ENCODE measurements around the gene DCBLD2.

DCBLD2 gene

DNA sequence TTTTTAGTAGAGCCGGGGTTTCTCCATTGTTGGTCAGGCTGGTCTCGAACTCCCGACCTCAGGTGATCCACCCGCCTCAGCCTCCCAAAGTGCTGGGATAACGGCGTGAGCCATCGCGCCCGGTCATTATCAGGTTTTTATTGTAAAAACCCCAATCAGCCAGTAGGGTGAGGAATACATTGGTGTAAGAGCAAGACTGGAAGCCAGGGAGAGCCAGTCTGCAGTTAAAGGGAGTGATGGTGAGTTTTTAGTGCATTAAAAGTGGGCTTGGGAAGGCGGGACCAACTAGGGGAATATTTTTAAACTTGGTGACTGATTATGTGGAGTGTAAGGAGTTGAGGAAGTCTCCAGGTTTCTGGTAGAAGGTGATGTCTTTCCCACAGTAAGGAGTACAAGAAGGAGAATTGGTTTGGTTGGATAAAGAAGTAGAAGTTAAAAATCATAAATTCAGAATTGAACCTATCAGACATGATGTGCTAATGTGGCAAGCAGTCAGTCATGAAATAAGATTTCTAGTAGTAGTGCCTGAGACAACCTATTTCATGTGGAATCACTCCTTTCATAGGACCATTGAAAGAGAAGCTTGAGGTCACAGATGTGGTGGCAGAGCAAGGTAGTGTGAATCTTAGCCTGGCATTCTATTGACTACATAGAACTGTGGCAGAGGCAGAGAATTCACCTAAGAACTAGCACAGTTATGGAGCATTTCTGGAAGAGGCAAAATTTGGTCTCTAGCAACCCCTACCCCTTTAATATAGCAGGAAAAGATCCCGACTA is 2.4 kb upstream of the DCBLD2 start:
- H3K4me1 ChIP-seq (ENCODE audit: insufficient read depth, low read length): peaks cover 13% of the 10 kb centered on the region
- no peak overlapping the region for H3K9ac ChIP-seq (ENCODE audit: low read length)
- no peaks in the 10 kb centered on the region for H3K36me3 ChIP-seq (ENCODE audit: insufficient read depth, low read length)
- H3K4me3 ChIP-seq (ENCODE audit: low read depth in 1 of 2, low read length in 2 of 2): no peak overlapping the region
- H3K27me3 ChIP-seq (ENCODE audit: control insufficient read depth in 1 of 2, insufficient read depth in 2 of 2, low read length in 2 of 2): no peaks in the 10 kb centered on the region
- H3K9me3 ChIP-seq (ENCODE audit: low read length): no peaks in the 10 kb centered on the region
- no peak overlapping the region for H3K27ac ChIP-seq (ENCODE audit: low read depth, low read length)

DNA sequence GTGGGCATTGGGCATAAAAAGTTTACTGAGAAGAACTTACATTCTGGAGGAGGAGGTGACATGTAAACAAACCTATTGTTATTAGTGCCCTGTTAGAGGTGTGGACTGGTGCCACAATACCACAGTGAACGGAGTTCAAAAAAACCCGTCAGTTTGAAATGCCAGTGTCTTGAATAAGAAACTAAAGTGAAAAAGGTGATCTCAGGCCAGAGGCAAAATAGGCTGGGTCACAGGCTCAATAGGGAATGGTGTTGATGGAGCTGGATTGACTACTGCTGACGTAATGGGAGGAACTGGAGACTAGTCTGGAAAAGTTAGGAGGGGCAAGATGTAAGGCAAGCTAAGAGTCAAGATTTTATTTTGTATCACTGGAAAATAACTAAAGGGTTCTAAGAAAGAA is 1.6 kb upstream of the DCBLD2 start:
- H3K36me3 ChIP-seq (ENCODE audit: insufficient read depth, low read length): no peaks in the 10 kb centered on the region
- H3K9ac ChIP-seq (ENCODE audit: low read length): no peak overlapping the region
- no peaks in the 10 kb centered on the region for H3K27me3 ChIP-seq (ENCODE audit: control insufficient read depth in 1 of 2, insufficient read depth in 2 of 2, low read length in 2 of 2)
- no peak overlapping the region for H3K27ac ChIP-seq (ENCODE audit: low read depth, low read length)
- H3K4me3 ChIP-seq (ENCODE audit: low read depth in 1 of 2, low read length in 2 of 2): no peak overlapping the region
- no peaks in the 10 kb centered on the region for H3K9me3 ChIP-seq (ENCODE audit: low read length)
- peaks cover 13% of the 10 kb centered on the region for H3K4me1 ChIP-seq (ENCODE audit: insufficient read depth, low read length)

DNA sequence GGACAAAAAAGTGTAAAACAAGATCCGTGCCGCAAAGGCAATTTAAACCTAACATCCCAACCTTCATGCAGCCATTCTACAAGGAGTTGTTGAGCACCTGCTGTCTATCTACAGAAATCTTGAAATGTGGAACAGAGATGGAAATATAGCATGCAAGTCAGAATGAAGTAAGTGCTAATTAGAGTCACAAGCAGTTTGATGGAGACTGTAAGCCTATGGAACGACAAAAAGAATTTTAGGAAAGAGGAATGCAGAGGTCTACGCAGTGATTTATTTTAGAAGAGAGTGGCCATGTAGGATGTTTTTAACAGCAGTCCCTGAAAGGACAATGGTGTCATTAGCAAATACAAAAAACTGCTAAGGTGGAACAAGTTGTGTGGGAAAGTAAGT is 851 bp upstream of the DCBLD2 start:
- Histone ChIP-seq H3K27ac (ENCODE audit: low read depth, low read length) (peak overlapping the region; percentile 78), H3K9me3 (ENCODE audit: low read length) (no peaks in the 10 kb centered on the region), H3K9ac (ENCODE audit: low read length) (peak overlapping the region; percentile 88), H3K27me3 (ENCODE audit: control insufficient read depth in 1 of 2, insufficient read depth in 2 of 2, low read length in 2 of 2) (no peaks in the 10 kb centered on the region), H3K36me3 (ENCODE audit: insufficient read depth, low read length) (no peaks in the 10 kb centered on the region), H3K4me3 (ENCODE audit: low read depth in 1 of 2, low read length in 2 of 2) (peak overlapping the region; percentile 56 to 86), H3K4me1 (ENCODE audit: insufficient read depth, low read length) (peaks cover 13% of the 10 kb centered on the region)

DNA sequence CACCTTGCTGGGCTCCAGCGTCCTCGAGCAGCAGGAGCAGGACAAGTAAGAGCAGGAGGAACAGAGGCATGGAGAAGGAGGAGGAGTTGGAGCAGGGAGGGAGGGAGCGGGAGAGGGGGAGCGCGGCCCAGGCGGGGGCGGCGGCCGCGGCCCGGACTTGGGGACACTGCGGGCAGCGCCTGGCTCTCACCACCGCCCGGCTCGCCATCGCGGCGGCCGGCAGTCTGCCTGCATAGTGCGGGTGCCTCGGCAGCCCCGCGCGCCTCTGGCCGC is 440 bp downstream of the DCBLD2 start:
- Histone ChIP-seq H3K27ac (ENCODE audit: low read depth, low read length) (peak overlapping the region; percentile 91), H3K36me3 (ENCODE audit: insufficient read depth, low read length) (no peaks in the 10 kb centered on the region), H3K4me1 (ENCODE audit: insufficient read depth, low read length) (peaks cover 13% of the 10 kb centered on the region), H3K9me3 (ENCODE audit: low read length) (no peaks in the 10 kb centered on the region), H3K9ac (ENCODE audit: low read length) (peak overlapping the region; percentile 60), H3K27me3 (ENCODE audit: control insufficient read depth in 1 of 2, insufficient read depth in 2 of 2, low read length in 2 of 2) (no peaks in the 10 kb centered on the region), H3K4me3 (ENCODE audit: low read depth in 1 of 2, low read length in 2 of 2) (peak overlapping the region; percentile 91 to 94)

DNA sequence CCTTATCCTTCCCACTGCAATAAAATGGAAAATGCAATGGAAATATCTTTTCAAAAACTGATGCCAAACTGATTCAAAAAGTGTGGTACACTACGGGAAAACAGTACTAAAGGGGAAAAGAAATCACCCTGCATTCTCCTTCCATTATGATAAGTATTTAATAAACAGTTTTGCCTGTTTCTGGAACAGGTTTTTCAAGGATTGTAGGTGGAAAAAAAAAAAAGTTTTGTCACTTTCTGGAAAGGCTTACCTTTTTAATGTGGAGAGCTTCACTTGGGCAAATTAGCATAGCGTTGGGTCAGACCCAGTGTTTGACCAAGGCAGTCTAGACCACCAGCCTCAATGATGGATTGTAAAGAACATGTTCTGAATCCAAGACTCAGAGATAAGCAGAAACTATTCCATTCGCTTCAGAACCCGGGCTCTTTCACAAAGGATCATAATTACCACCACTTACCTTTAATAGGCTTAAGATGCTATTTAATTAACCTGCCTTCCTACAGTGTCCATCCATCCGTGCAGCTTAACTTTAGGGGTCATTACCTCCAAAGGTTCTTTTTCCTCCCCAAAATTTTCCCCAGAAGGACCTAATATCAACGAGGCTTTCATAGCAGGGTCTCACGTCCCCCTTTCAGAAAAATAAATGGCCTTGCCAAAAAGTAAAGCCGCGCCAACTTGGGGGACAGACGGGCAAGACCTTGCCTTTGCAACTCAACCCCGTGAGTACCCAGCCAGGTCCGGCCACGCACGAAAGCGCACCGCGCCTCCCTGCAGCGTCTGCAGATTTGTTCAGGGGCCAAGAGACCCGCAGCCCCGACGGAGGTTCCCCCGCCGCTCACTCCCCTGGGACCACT is 1.0 kb downstream of the DCBLD2 start:
- H3K4me1 ChIP-seq (ENCODE audit: insufficient read depth, low read length): peaks cover 13% of the 10 kb centered on the region
- no peaks in the 10 kb centered on the region for H3K36me3 ChIP-seq (ENCODE audit: insufficient read depth, low read length)
- no peaks in the 10 kb centered on the region for H3K27me3 ChIP-seq (ENCODE audit: control insufficient read depth in 1 of 2, insufficient read depth in 2 of 2, low read length in 2 of 2)
- peak overlapping the region; percentile 91 for H3K27ac ChIP-seq (ENCODE audit: low read depth, low read length)
- peak overlapping the region; percentile 91 to 94 for H3K4me3 ChIP-seq (ENCODE audit: low read depth in 1 of 2, low read length in 2 of 2)
- no peaks in the 10 kb centered on the region for H3K9me3 ChIP-seq (ENCODE audit: low read length)
- peak overlapping the region; percentile 60 for H3K9ac ChIP-seq (ENCODE audit: low read length)

- H3K9ac ChIP-seq (ENCODE audit: low read length): no peak overlapping the region
- H3K36me3 ChIP-seq (ENCODE audit: insufficient read depth, low read length): no peaks in the 10 kb centered on the region
- no peak overlapping the region for H3K27ac ChIP-seq (ENCODE audit: low read depth, low read length)
- peaks cover 14% of the 10 kb centered on the region for H3K4me1 ChIP-seq (ENCODE audit: insufficient read depth, low read length)
- H3K9me3 ChIP-seq (ENCODE audit: low read length): no peaks in the 10 kb centered on the region
- no peaks in the 10 kb centered on the region for H3K27me3 ChIP-seq (ENCODE audit: control insufficient read depth in 1 of 2, insufficient read depth in 2 of 2, low read length in 2 of 2)
- no peak overlapping the region for H3K4me3 ChIP-seq (ENCODE audit: low read depth in 1 of 2, low read length in 2 of 2)
Observed at GRCh38 chr3:98897701-98898100, 3.8 kb downstream of the DCBLD2 start.

DNA sequence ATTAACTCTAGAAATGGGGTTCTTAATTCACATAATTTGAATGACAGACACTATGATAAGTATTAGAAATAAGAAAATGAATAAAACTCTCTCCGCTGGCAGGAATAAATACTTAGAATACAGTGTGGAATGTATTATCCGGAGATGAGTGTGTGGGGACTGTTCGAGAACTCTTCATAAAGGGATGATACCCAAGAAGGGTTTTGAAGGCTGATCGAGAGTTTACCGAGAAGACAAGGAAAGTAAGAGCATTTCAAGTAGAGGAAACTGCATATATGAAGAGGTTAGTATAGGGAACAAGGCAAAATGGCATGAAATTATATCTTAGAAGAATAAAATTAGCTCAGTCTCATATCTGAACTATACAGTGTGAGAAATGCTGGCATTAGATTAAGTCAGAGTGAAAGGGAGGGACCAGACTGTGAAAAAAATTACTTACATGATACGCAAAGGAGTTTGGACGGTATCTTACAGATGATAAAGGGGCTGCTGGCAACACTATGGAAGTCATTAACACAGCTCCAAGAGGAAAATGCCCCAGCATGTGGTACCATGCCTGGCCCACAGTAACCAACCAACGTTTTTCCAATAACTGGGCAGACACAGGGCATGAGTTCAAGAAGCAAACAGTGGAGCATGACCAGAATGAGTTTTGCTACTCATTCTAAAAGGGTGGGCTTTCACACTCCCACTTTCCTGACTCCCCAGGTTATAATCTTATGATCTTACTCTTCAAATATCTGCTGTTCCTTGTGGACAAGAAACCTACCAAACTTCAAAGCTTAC is 6.5 kb downstream of the DCBLD2 start:
- no peaks in the 10 kb centered on the region for H3K36me3 ChIP-seq (ENCODE audit: insufficient read depth, low read length)
- no peak overlapping the region for H3K9ac ChIP-seq (ENCODE audit: low read length)
- peaks cover 26% of the 10 kb centered on the region for H3K4me1 ChIP-seq (ENCODE audit: insufficient read depth, low read length)
- no peak overlapping the region for H3K27ac ChIP-seq (ENCODE audit: low read depth, low read length)
- no peak overlapping the region for H3K4me3 ChIP-seq (ENCODE audit: low read depth in 1 of 2, low read length in 2 of 2)
- no peaks in the 10 kb centered on the region for H3K9me3 ChIP-seq (ENCODE audit: low read length)
- H3K27me3 ChIP-seq (ENCODE audit: control insufficient read depth in 1 of 2, insufficient read depth in 2 of 2, low read length in 2 of 2): no peaks in the 10 kb centered on the region

GRCh38 chr3:98893740-98894139 is 7.8 kb downstream of the DCBLD2 start:
- no peaks in the 10 kb centered on the region for H3K27me3 ChIP-seq (ENCODE audit: control insufficient read depth in 1 of 2, insufficient read depth in 2 of 2, low read length in 2 of 2)
- H3K9me3 ChIP-seq (ENCODE audit: low read length): no peaks in the 10 kb centered on the region
- peaks cover 25% of the 10 kb centered on the region for H3K4me1 ChIP-seq (ENCODE audit: insufficient read depth, low read length)
- no peak overlapping the region for H3K4me3 ChIP-seq (ENCODE audit: low read depth in 1 of 2, low read length in 2 of 2)
- H3K9ac ChIP-seq (ENCODE audit: low read length): no peak overlapping the region
- no peaks in the 10 kb centered on the region for H3K36me3 ChIP-seq (ENCODE audit: insufficient read depth, low read length)
- no peak overlapping the region for H3K27ac ChIP-seq (ENCODE audit: low read depth, low read length)

DNA sequence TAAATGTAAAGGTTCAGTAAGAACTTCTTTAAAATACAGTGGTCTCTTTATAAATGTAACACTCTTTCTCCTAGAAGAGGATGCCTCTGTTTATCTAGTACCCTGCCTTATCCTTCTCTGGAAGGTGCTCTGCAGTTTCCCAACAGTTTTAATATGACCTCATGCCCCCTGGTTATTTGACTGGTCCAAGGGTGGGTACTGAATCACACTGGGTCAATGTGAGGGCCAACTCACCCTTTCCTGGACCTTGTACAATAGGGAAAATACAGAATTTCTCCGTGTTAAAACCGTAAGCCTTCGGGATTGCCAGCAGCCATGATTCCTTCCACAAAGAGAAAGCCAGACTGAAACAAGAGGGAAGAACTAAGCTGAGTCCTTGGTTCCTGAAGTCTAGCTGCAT is 9.2 kb downstream of the DCBLD2 start:
- Histone ChIP-seq H3K27ac (ENCODE audit: low read depth, low read length) (no peak overlapping the region), H3K27me3 (ENCODE audit: control insufficient read depth in 1 of 2, insufficient read depth in 2 of 2, low read length in 2 of 2) (no peaks in the 10 kb centered on the region), H3K4me3 (ENCODE audit: low read depth in 1 of 2, low read length in 2 of 2) (no peak overlapping the region), H3K36me3 (ENCODE audit: insufficient read depth, low read length) (no peaks in the 10 kb centered on the region), H3K4me1 (ENCODE audit: insufficient read depth, low read length) (peaks cover 25% of the 10 kb centered on the region), H3K9me3 (ENCODE audit: low read length) (no peaks in the 10 kb centered on the region), H3K9ac (ENCODE audit: low read length) (no peak overlapping the region)

GRCh38 chr3:98890965-98891910 is 10.3 kb downstream of the DCBLD2 start:
- H3K27ac ChIP-seq (ENCODE audit: low read depth, low read length): no peak overlapping the region

More at GRCh38 chr3:98890965-98891910, 10.3 kb downstream of the DCBLD2 start:
- H3K9me3 ChIP-seq (ENCODE audit: low read length): no peaks in the 10 kb centered on the region
- H3K4me3 ChIP-seq (ENCODE audit: low read depth in 1 of 2, low read length in 2 of 2): no peak overlapping the region
- H3K36me3 ChIP-seq (ENCODE audit: insufficient read depth, low read length): no peaks in the 10 kb centered on the region
- no peaks in the 10 kb centered on the region for H3K27me3 ChIP-seq (ENCODE audit: control insufficient read depth in 1 of 2, insufficient read depth in 2 of 2, low read length in 2 of 2)
- H3K9ac ChIP-seq (ENCODE audit: low read length): no peak overlapping the region
- peaks cover 27% of the 10 kb centered on the region for H3K4me1 ChIP-seq (ENCODE audit: insufficient read depth, low read length)

Data from muscle layer of colon (tissue), 2 donors.